Renal pelvis (tissue), 4 donors: ENCODE data around the gene STXBP1. TPM values are rescaled to one million over a fixed set of nuclear protein-coding genes. Genes with fewer than 3 reads are reported as not detected.
A peak's percentile ranks its signal among the peaks of the same experiment; 100 is the strongest.

ENCODE experiments used
- DNase-seq: peaks from one replicate; pipeline ENCODE4 v3.0.0-alpha.2; 2013
- polyA plus RNA-seq, 3 donors: library from polyadenylated mRNA; unstranded; fragments of 120-200 nt; gene quantifications; one replicate each; pipeline ENCODE4 v1.2.1, GENCODE V29; 2013; ENCODE audit not compliant: insufficient read length in 3 of 3

The STXBP1 gene
- polyA plus RNA-seq, 3 donors, result 27.7 to 33.4 (median 33.1) TPM

DNA sequence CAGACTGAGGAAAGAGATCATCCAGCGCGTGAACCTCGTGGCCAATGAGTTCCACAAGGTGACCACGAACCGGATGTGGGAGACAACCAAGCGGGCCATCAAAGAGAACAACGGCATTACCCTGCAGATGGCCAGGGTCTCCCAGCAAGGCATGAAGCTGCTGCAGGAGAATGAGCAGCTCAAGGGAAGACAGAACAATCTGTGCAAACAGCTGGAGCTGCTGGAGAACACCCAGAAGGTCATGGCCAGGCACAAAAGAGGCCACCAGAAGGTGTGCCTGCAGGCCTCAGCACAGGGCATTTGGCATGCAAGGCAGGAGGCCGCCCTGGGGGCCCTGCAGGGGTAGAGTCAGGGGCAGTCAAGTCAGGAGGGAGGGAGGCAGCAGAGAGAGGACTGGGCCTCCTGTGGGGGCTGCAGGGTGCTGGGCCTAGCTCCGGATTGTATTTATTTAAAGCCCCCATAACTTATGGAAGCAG is 99.2 kb downstream of the STXBP1 start:
- no peak for DNase-seq

GRCh38 chr9:127711831-127712274 is 99.8 kb downstream of the STXBP1 start:
- no peak for DNase-seq

GRCh38 chr9:127712371-127712770 is 100.3 kb downstream of the STXBP1 start:
- DNase-seq, result no peak

DNA sequence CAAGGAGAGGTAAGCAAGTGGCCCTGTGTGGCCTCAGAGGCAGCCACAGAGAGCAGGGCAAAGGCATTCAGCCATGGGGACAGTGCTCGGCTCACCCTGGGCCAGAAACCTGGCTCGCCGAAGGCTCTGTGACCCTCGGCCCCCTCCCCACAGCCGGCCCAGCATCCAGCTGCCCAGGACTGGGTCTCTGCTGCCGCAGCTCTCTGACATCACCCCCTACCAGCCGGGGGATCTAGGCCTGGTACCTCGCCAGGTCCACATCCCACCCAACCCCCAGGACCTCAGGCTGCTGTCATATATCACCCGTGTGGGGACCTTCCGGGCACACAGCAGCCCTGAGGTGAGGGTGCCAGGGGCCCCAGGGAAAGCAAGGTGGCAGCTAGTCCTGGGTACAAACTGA is 100.8 kb downstream of the STXBP1 start:
- no peak for DNase-seq

GRCh38 chr9:127714020-127714750 is 102.1 kb downstream of the STXBP1 start:
- DNase-seq, result no peak

DNA sequence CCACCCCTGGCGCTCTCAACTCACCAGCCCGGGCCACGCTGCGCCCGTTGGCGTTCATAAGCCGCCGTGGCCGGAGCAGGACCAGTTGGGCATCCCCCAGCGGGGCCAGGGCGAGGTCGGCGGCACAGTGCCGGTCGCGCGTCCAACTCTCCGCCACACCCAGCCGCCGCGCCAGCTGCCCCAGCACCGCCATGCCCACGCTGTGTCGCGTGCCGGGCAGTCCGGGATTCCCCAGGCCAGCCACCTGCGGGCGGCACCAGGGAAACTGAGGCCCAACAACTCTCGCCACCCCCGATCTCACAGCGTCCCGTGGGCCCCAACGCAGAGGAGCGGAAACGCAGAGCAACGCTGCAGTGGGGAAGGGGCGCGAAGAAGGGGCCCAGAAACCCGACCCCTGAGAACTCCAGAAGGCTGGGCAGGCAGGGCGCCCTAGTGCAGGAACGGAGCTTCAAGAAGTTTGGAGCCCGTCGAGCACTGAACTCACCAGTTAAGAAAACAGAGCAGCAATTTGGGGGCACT is 102.9 kb downstream of the STXBP1 start:
- DNase-seq, result no peak

DNA sequence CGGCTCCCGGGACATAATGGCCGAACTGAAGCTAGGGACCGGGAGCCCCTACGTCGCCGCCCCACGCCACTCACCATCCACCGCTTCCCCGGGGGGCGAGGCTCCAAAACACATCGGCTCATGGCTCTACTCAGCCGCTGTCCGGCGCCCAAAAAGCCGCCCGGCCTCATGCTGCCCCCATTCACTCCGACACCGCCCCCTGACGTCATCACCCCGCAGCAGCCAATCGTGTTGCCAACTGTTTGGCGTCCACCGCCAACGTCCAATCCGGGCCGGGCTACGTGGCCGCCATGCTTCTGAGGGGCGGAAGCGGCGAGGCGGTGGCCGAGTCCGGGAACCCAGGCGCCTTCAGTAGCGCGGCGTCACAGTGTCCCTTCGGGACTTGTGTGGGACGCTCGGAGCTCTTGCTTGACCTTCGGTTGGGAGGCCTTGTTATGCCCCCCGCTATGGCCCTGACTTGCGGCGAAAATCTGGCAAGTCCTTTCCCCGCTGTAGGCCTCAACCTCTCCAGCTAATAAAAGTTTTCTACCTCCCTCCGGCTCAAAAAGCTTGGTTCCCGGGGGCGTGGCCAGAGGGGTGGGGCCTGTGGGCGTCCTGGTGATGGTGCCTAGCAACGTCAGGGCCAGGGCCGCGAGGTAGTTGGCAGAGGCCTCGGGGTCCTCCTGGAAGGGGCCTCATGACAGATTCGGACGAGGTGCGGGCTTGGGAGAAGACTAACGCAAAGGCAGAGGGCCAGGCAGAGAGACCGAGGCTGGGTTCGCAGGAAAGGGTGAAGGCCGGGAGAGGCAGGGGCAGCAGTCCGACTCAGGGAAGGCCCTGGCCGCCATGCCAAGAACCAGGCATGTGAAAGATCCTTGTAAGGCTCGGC is 103.6 kb downstream of the STXBP1 start, which contains the start of the genes PTRH1 and TTC16:
TSS of gene PTRH1 (minus strand) at position 194 of the 868 bp plus-strand sequence. CDS start at position 170, 24 bp downstream.
TSS of gene TTC16 (plus strand) at position 610 of the 868 bp plus-strand sequence. CDS start at position 677, 67 bp downstream.
- peak; percentile 96 for DNase-seq

DNA sequence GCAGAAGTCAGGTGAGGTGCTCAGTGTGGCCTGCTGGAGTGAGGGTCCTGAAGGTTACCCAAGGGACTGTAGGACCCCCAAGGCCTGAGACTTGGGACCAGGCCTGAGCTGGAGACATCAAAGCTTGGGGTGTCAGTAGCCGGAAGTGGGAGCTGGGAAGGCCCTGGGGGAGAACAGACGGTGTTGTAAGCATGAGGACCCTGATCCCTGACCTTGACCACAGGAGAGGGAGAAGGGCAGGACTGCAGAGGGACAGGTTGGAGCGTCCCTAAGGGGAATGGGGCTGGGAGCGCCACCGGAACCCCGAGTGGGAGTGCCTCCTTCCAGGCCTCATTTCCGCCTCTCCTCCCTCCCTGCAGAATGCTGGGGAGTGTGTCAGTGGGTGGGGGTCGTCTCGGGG is 104.3 kb downstream of the STXBP1 start:
- DNase-seq, result no peak

DNA sequence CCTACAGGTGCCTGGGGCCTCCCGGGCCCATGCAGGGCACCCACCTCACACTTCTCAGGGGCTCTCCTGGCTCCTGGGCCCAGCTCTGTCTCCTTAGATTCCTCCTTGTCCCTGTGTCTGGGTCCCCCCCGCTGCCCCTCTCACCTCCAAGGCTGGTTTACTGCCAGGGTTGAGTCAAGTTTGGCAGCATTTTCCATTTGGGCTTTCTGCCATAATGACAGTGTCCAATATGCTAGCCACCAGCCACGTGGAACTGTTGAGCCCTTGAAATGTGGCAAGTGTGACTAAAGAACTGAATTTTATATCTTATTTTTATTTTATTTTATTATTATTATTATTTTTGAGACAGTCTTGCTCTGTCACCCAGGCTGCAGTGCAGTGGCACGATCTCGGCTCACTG is 105.7 kb downstream of the STXBP1 start:
- DNase-seq, result no peak

DNA sequence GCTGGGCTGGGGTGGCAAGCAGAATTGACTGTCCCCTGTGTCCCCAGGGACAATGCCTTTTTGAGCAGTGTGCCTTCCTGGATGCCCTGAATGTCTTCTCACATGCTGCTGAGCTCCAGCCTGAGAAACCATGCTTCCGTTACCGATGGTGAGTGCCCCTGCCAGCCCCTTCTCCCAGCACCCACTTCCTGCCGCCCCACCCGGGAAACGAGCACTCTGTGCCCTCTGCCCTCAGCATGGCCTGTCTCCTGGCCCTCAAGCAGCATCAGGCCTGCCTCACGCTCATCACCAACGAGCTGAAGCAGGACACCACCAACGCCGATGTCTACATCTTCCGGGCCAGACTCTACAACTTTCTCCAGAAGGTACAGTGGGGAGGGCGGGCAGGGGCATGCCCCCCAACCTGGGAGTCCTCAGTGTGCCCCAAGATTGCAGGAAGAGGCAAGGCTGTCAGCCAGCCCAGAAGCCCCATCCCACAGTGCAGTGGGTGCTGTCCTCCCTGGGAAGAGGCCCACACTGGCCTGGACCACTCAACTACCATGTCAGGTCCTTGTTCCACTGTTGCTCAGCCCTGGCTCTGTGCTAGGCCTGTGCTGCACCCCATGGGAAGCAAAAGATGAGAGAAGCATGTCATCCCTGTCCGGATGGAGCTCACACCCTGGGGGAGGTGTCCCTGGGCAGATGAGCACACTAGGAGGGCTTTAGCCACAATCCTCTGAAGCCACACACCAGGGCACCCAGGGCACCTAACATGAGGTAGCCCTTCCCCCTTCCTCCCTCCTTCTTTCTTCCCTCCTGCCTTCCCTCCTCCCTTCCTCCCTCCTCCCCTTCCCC is 108.2 kb downstream of the STXBP1 start:
- DNase-seq, result no peak

DNA sequence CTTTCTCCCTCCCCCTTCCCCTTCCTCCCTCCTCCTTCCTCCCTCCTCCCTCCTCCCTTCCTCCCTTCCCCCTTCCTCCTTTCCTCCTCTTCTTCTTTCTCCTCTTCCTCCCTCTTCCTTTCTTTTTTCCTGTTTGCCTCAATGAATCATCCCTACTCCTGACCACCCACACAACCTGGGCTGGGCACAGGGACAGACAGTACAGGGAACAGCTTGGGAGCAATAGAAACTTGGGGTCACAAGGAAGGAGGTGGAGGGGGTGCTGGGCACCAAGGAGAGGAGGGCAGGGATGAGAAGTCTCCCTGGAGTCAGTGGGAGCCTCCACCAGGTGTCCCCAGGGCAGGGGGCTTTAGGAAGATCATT is 108.8 kb downstream of the STXBP1 start:
- DNase-seq, result no peak

DNA sequence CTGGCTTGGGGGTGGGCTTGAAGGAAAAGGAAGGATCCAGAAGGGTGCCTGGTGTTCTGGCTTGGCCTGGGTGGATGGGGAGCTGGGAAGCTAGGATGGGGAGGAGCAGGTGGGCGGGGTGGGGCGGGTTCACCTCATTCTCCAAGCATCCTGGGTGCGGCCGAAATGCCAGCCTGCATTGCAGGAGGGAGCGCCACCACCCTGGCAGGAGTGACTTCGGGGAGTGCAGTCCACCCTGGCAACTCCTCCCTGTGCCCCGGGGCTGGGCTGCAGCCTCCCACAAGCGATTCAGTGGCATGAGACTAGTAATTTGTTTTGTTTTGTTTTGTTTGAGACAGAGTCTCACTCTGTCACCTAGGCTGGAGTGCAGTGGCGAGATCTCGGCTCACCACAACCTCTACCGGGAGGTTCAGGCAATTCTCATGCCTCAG is 109.3 kb downstream of the STXBP1 start:
- no peak for DNase-seq

DNA sequence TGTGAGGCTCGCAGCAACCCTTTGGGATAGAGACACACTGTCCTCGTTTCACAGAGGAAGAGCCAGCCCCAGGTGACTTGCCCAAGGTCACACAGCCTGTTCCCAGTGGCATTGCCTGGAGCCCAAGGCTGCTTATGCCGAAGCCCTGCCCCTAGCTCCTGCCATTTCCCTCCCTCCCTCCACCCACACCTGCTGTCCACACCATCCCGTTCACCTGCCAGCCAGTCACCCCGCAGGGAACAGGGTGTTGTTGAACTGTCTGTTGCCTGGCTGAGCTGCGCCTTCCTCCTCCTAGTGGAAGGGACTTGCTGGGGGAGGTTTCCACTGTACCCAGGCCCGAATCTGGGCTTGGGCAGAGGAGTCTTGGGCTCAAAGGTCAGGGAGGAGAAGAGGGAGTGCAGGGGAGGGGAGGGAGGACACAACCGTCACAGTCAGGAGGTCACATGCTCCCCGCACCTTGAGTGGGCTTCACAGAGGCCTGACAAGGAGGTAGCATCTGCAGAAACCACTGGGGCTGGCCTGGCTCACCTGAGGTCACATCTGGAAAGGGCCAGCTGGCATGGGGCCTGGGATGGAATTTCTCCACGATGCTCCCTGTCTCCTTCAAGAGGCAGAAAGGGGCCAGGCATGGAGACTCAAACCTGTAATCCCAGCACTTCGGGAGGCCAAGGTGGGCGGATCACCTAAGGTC is 110.1 kb downstream of the STXBP1 start:
- DNase-seq, result no peak

GRCh38 chr9:127723013-127723412 is 110.9 kb downstream of the STXBP1 start:
- DNase-seq, result no peak

DNA sequence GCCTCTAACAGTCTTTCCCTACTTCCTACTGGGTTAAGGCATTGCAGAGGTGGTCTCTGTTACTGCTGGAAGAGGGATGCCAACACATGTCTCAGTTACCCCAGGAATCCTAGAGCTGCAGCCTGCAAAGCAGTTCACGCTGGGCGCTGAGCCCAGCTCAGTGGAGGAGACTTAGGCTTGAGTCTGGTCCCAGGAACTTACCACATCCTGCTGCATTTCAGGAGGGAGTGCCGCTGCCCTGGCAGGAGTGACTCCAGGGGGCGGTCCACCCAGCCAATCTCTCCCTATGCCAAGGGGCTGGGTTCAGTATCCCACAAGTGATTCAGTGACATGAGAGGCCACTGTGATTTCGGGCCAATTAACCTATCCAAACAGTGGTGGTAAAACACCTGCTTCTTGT is 111.4 kb downstream of the STXBP1 start:
- no peak for DNase-seq

- no peak for DNase-seq
Observed at GRCh38 chr9:127724012-127724411, 111.9 kb downstream of the STXBP1 start.

DNA sequence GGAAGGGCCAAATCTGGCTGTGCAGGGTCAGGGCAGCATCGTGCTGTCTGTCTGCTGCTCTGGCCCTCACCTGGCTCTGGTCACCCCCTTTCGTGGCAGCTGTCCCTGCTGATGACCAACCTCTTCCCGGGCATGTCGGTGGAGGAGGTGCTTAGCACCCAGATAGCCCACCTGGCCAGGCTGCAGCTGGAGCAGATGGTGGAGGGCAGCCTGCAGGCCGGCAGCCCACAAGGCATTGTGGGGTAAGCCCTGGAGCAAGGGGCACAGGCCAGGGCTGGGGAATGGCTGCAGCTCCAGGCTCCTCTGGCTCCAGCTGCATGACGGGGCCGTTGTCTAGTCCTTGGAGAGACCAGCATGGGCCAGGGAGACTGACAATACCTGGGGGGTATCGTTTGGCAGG is 114.8 kb downstream of the STXBP1 start:
- DNase-seq, result no peak

GRCh38 chr9:127728808-127729207 is 116.7 kb downstream of the STXBP1 start:
- no peak for DNase-seq

DNA sequence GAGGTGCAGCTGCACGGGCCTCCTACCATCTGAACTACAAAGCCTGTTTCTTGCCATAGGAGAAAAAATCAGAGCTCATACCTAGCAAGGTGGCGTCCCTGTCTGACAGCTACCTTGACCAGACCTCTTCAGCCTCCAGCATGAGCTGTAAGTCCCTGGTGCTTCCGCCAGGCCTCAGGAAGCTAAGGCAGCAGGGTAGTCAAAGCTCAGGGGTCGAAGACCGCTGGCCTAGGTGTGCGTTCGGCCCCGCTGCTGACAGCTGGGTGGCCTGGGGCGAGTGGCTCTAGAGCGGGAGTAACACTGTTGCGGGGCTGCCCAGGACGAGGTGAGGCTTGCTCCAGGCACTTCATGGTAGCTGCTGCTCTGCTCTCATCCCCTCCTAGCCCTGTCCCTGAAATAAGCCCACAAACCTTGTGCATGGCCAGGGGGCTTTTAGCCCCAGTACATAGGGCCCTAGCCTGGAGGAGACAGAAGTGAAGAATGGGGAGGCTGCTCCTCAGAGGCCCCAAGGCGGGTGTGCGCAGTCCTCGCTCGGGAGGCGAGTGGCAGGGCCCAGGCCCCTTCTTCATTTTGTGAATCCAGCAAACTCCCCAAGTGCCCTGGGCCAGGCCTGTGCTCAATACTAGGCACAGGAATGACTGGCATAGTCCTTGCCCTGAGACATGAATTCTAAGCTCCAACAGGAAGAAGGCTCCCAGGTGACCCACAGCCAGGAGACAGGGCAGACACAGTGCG is 117.6 kb downstream of the STXBP1 start:
- no peak for DNase-seq

- DNase-seq, result no peak
Observed at GRCh38 chr9:127730262-127730661, 118.2 kb downstream of the STXBP1 start.
